Endometrium (tissue), 2 donors: ENCODE data around the gene SMAD3.

Source experiments
- FAIRE-seq: peaks from 2 replicates; lab custom pipeline; 2012; peaks lifted over from hg19 to GRCh38; lab: Jason Lieb, UNC
- donor health status: control.
- donor health status: control.

The SMAD3 gene

GRCh38 chr15:67080900-67081431 lies 15.6 kb downstream of the SMAD3 start:
- no peak for FAIRE-seq

- no peak for FAIRE-seq
These were observed 16.7 kb downstream of the SMAD3 start for GRCh38 chr15:67082007-67082536.

- no peak for FAIRE-seq
These were observed 17.8 kb downstream of the SMAD3 start for GRCh38 chr15:67083135-67083762.

- FAIRE-seq: no peak
These were observed 19.2 kb downstream of the SMAD3 start for GRCh38 chr15:67084561-67084960.

DNA sequence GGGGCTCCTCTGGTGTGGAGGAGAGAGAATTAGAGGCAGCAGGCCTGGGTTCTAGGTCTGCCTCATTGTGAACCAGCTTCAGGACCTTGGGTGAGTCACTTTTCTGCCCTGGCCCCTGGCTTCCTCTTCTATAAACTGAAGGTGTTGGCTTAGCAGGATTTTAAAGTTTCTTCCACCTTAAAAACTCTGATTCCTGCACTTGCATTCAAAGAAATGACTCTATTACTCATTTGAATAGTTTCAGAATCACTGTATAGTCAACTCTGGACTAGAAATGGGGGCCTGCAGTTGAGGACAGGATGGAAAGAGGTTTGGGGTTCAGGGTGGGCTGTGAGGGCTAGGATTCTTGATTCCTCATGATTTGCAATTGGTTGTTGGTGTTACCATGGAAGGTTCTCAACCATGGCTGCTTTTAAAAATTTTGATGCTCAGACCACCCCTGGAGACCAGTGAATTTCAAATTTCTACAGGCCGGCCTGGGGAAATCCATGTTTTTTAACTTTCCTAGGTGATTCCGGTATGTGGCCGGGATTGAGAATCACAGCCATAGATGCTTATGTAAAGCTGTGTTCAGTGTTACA lies 19.9 kb downstream of the SMAD3 start:
- no peak for FAIRE-seq

- FAIRE-seq: no peak
These were observed 20.6 kb downstream of the SMAD3 start for GRCh38 chr15:67085818-67086636.

GRCh38 chr15:67086637-67086914 lies 21.2 kb downstream of the SMAD3 start:
- no peak for FAIRE-seq

DNA sequence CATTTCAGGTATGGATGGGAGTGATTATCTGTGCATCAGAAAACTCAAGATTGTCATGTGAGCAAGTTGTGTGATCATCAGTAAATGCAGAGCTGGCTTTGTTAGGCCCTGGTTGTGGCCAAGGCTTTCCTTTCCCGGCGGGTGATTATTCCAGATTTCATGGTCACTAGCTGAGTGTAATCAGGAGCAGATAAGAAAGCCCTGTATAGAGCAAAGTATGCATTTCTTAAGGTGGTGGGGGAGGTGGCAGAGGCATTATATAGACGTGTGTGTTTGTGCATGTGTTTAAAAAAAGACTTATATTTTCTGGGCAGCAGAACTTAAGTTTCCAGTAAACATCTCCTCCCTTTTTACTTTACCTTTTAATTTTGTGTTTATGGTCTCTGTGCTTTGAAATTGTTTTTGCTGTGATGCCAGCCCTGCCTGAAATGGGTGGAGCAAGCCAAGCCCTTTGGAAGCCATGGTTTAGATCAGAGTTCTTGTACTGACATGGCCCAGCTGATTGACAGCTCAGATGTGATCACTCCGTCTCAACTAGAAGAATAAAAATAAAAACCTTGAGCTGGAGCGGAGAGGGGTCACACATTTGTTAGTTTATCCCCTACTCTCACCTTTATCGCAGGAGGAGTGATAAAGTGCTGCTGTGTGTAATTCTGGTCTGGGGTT lies 22.2 kb downstream of the SMAD3 start:
- FAIRE-seq: no peak

GRCh38 chr15:67089217-67090193 lies 24.1 kb downstream of the SMAD3 start:
- FAIRE-seq: no peak

DNA sequence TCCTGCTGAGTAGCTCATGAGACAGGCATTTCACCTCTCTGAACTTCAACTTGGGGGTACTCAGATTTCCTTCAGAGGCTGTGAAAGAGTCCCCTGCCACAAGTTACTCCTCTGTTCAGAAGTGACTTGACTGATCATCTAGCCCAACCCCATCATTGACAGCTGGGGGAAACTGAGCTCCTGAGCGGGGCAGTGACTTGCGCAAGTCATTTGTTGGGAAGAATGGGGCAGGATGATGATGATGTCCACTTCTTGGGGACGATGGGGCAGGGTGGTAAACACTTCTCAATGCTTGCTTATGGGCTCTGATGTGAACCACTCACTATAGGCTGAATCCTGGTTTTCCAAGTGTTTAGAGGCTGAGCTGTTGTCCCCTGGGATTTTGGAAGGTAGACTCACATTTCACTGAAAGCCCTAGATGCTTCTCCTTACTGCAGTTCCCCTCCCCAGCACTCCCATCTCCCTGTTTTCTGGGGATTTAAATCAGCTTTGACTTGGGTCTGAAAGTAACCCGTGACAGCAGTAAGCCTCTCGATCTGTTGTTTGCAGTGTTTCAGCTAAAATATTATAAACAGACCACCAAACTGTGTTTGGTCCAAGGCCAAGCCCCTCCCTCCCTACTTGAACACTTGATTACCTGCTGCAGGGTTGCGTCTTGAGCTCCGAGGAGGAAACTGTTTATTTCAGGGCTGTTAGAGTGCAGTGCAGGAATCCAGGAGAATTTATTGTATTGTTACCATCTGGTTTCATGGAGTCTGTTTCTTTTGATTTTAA lies 25.1 kb downstream of the SMAD3 start:
- no peak for FAIRE-seq

- no peak for FAIRE-seq
These were observed 25.9 kb downstream of the SMAD3 start for GRCh38 chr15:67091071-67091979.

- FAIRE-seq: no peak
These were observed 26.7 kb downstream of the SMAD3 start for GRCh38 chr15:67091980-67092677.

GRCh38 chr15:67092752-67093503 lies 27.5 kb downstream of the SMAD3 start:
- no peak for FAIRE-seq

DNA sequence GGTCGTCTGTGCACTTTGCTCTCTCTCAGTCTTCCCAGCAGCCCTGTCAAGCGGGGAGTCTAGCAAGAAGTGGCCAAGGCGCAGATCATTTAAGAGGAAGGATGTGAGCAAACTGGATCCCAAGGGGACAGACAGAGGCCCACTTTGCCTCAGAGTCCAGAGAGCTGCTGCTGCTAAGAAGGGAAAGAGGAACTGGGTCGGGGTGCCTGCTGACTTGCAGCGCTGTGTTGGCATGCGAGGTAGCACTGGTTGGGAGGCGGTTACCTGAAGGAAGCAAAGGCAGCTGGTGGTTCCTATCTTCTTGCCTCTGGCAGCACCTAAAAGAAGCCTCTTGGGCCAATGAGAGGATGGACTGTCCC lies 28.1 kb downstream of the SMAD3 start:
- FAIRE-seq: no peak

DNA sequence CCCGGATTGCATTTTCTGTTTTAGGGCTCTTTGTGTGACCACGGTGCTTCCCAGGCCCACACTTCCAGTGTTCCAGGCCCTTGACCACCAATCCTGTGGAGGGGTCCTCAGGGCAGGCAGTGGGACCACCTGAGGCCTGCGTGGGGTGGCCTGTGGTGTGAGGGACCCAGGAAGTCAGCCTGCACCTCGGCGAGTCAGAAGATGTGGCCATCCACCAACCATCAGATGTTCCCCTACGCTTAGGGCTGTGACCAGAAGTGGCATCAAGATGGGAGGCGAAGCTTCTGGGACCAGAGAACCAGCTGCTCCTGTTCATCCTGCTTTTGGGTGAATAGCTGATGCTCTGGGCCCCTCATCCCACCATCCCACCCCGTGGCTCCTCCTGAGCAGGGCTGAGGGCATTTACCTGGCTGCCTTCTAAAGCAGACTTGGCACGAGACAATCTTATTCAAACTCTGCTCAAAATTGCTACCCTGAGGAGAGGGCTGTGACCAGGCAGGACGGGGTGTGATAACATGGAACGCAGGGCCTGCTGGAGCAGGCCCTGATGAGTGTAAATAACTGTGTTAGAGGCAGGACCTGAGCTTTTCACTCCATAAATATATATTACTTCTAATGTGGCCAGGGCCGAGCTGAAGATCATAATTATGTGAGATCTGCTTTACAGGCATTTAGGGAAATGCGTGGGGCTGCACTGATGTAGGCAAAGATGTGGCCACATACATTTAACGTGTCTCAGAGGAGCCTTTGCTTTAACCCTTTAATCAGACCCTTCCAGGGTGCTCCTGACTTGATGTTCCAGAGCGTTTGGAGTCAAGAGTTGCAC lies 28.8 kb downstream of the SMAD3 start:
- no peak for FAIRE-seq

DNA sequence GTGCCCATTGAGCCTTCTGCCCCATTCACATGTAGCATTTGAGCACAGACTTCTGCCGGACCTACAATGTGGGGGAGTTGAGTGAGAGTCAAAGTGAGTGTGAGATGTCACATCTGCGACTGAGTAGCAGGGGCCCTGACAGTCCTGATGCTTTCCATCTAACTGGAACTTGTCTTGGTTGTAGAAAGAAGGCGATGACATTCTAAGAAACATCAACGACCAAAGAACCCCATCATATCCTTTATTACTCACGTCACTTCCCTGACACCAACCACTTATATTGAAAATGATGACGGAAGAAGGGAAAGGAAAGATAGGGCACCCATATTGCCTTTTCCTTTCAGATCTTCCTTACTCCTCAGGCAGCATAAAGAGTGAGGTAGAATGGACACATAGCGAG lies 30.5 kb downstream of the SMAD3 start:
- no peak for FAIRE-seq
